GM18499 (cell line): ENCODE measurements around the gene RNF152.

Experiments used
- ATAC-seq: cut with Tn5 transposase; IDR thresholded peaks from one replicate; pipeline ENCODE4 v1.9.1; 2021; ENCODE audit warnings: moderate number of reproducible peaks; ENCODE audit not compliant: insufficient read depth, unreplicated experiment

The RNF152 gene, protein sequence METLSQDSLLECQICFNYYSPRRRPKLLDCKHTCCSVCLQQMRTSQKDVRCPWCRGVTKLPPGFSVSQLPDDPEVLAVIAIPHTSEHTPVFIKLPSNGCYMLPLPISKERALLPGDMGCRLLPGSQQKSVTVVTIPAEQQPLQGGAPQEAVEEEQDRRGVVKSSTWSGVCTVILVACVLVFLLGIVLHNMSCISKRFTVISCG

DNA sequence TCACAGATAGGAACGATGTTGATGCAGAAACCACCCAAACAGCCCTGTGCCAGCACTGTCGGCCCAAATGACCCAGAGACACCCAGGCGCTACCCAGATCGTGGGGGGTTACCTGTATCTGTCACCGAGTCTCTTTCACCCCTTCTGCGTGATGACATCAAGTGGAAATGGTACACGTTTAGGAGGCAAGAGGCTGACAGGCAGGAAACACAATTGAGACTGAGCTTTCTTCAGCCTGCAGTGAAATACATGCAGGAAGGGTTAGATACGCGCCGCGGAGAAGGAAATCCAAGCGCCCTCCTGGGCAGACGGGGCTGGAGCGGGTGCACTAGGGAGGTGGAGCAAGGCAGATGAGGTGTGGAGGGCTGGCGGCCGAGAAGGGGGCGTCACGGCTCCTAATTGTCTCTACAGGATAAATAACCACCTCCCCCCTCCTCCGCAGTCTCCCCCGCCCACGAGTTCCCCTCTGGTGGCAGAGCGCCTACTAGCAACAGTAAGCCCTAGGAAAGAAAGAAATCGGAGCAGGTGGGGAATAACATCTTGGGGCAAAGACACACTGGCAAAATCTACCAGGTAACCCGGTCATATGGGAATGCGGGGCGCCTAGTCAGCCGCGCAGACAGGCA, at the start of gene RNF152:
Gene RNF152 (minus strand): TSS at position 325 of the 626 bp plus-strand sequence. CDS start 76,544 bp downstream, outside the sequence.
- ATAC-seq, result no peak

GRCh38 chr18:61941948-61942471, 49.2 kb upstream of the RNF152 start:
- ATAC-seq, result no peak

- ATAC-seq, result no peak
Measured at GRCh38 chr18:61939046-61939674, 46.4 kb upstream of the RNF152 start.

DNA sequence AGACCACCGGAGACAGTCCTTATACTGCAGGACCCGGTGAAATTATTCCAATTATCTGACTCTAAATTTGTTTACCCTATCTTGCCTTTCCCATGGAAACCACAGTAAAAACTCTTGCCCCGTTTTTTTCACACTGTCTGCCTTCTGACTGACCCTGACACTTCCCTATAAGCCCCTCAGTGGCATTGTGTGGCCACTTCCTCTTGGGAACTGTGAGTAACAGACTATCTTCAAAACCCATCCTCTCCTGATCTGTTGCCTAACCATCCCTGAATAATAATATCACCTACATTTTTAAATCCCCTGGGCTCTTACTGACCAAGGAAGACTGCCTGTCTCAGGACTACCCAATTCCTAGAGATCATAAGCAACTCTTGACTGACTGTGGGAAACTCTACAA, 42.6 kb upstream of the RNF152 start:
- ATAC-seq, result no peak

DNA sequence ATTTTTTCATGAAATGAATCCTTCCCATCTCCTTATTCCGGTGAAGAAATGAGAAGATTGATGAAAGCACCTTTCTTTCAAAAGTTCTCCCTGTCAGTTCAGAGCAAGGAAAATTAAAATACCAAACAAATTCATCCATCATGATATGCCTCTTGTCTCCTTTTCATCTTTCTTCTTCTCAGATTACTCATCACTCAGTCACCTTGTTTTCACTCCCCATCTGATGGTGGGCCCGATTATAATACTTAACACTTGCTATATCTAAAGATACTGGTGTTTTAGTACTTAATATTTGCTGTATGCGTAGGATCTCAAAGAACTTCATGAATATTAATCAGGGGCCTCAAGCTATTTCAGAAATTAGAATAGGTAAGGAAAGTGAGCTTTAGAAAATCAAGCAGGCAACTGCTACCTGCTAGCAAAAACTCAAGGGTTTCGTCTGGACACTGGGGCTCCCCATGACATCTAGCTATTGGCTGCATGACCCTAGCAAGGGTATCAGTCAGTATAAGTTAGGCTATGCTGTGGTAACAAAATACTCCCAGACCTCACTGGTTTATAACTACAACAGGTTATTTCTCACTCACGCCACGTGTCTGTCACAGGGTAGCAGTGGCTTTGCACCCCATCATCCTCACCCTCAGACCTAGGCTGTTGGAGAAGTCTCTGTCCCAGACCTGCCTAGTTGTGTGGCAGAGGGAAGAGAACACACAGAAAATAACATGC, 39.0 kb upstream of the RNF152 start:
- ATAC-seq, result no peak

DNA sequence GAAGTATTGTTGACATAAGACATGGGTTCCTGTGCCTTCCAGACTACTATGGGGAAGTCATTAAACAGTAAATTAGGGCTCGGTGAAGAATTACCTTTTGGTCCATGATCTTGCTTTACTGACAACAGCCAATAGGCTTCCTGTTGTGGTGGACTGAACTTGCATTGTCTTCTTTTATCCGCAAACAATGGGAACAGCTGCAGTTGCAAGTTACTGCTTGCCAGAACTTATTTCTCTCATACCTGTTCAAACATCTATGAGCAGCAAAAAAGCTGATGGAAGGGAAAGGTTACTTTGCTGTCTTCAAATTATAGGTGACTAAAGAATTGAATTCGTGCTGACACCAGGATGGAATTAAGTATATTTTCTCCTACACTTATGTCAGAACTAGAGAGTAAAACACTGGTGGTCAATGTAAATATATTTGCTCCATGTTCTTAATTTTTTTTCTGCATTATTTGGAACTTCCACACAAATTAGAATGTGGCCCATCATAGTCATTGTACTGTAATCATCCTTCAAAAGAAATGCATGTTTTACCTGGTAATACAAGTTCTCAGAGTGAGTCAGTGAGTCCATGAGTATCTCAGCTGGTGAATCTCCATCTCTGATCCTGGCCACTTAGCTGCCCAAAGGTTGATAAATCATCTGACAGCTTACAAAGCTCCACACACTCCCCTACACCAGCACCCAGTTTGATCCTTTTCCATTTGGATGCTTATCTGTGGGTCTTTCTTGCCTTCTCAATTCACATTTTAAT, 37.3 kb upstream of the RNF152 start:
- ATAC-seq, result no peak

GRCh38 chr18:61926532-61926931, 33.7 kb upstream of the RNF152 start:
- no peak for ATAC-seq

DNA sequence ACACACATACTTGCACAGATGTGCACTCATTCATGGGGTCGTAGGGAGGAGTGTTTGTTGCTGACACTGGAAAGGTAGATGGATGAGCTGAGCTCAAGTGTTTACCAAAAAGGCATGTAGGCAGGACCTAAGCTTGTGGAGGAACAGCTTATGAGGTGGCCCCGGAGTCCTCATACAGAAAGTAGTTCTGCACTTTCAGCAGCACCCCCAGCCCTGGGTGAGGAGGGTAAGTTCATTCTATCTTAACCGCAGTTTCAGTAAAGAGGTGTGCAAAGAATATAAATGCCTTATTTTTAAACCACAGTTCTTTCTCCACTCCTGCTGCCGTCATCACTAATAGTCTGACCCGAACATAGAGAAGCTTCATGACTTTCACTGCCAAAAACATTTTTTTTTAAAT, 31.7 kb upstream of the RNF152 start:
- ATAC-seq, result no peak

GRCh38 chr18:61922435-61922834, 29.6 kb upstream of the RNF152 start:
- ATAC-seq, result no peak

DNA sequence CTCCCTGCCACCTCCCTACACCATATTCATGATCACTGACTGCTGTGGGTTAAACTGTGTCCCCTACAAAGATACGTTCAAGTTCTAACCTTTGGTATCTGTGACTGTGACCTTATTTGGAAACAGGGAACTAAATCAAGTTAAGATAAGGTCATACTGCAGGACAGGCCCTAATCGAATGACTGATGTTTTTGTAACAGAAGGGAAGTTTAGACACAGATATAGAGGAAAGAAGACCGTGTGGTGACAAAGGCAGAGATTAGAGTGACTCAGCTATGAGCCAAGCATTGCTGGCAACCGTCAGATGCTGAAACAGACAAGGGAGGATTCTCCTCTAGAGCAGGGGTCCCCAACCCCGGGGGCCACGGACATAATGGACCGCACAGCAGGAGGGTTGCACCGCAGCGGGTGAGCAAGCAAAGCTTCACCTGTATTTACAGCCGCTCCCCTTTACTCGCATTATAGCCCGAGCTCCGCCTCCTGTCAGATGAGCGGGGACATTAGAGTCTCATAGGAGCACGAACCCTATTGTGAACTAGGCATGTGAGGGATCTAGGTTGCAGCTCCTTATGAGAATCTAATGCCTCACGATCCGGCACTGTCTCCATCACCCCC, 28.9 kb upstream of the RNF152 start:
- ATAC-seq, result no peak

GRCh38 chr18:61917818-61918217, 25.0 kb upstream of the RNF152 start:
- ATAC-seq, result no peak

DNA sequence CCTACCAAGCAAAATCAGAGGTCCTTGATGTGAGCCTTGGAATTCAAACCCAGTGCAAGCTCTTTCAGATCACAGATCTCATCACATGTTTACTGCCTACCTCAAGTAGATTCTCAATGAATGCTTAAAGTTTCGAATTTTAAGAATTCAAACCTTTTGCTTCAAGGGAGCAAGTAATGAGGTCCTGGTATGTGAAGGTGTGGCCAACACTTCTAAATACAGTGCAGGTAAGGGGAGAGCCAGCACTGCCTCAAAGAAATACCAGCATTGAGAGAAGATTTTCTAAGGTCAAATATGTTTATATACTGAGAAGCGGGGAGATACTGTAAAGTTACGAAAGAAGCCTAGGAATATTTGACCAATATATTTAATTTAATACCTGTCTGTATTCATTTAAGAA, 19.7 kb upstream of the RNF152 start:
- ATAC-seq, result no peak

GRCh38 chr18:61910101-61910500, 17.3 kb upstream of the RNF152 start:
- no peak for ATAC-seq

DNA sequence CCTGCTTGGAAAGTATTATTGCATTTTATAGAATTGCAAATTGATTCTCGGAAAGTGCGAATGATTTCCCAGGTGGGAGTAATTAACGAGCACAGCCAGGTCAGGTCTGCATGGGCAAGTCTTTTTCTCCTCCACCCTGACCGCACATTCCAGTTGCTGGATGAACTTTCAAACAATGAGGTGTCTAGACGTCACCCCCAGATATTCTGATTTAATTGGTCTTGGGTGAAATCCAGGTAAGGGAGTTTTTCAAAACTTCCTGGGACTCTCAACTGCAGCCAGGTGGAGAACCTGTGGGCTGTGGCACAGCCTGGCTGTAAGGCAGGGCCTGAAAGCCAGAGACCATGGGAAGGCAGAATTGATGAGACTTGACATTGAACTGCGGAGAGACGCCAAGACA, 15.9 kb upstream of the RNF152 start:
- no peak for ATAC-seq

- peak; percentile 82 for ATAC-seq
Measured at GRCh38 chr18:61901323-61901986, 8.6 kb upstream of the RNF152 start.

- no peak for ATAC-seq
Measured at GRCh38 chr18:61900504-61901281, 7.9 kb upstream of the RNF152 start.

DNA sequence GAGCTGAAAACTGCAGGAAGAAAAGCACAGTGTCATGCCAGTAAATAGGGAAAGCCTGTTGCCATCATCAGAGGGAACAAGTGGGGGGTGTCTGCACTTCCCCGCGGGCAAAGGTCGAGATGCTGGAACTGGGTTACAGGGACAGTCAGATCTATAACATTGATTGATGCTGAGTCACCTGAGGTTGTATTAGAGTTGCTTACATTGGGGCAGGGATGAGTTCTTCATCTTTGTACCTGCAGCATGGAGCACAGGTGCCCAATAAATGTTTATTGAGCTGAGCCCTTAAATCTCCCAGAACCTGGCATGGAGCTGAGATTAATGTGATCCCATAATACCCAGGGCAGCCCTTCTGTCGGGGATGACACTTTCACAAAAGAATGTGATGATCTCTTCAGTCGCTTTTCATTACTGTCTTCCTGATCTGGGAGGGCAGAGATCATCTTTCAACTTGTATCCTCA, 5.9 kb upstream of the RNF152 start:
- ATAC-seq, result no peak

- ATAC-seq, result no peak
Measured at GRCh38 chr18:61896757-61897156, 4.0 kb upstream of the RNF152 start.
